Left ventricle myocardium inferior (tissue), 1 donor: ENCODE data around the gene TRAPPC1. TPM values are rescaled to one million over a fixed set of nuclear protein-coding genes. Genes with fewer than 3 reads are reported as not detected.

ENCODE experiments used
- DNase-seq: peaks from one replicate; pipeline ENCODE4 v3.0.0-alpha.2; 2020
- H3K27ac ChIP-seq: fragments of 200-600 bp; replicated peaks from 2 replicates; pipeline ENCODE4 v1.8.0; 2021
- H3K27me3 ChIP-seq: fragments of 200-600 bp; 2 replicates; pipeline ENCODE4 v1.8.0; 2021; ENCODE audit warnings: low read depth
- H3K36me3 ChIP-seq: fragments of 200-600 bp; 2 replicates; pipeline ENCODE4 v1.8.0; 2021
- H3K4me1 ChIP-seq: fragments of 200-600 bp; 2 replicates; pipeline ENCODE4 v1.8.0; 2021
- H3K4me3 ChIP-seq: fragments of 200-600 bp; 2 replicates; pipeline ENCODE4 v1.8.0; 2021; ENCODE audit warnings: mild to moderate bottlenecking, moderate library complexity
- H3K9me3 ChIP-seq: fragments of 200-600 bp; replicated peaks from 2 replicates; pipeline ENCODE4 v1.8.0; 2021
- CTCF ChIP-seq: fragments of 200-600 bp; IDR thresholded peaks from 2 replicates; pipeline ENCODE4 v1.8.0; 2021; ENCODE audit warnings: antibody characterized with exemption, mild to moderate bottlenecking, borderline replicate concordance
- intact Hi-C: fragments of 100-400 bp; cut with micrococcal nuclease; formaldehyde crosslinking; loops from one replicate; pipeline ENCODE4 v1.11.0; 2022
- total RNA-seq: library from RNA; stranded (reverse); fragmentation: NEBNext Ultra II Directional; extraction: Animal tissue kit (Norgen Biotek cat#: 25700); gene quantifications from one replicate; pipeline ENCODE4 v1.2.1, GENCODE V29; 2021
- donor health status: DM: no; HTN: yes; CAD: no; lungs with severe emphysema.

TRAPPC1 gene
- total RNA-seq, 1 donor from 2014 or later: 111 TPM

- H3K27ac ChIP-seq: no peak overlapping the region
- H3K4me3 ChIP-seq: no peak overlapping the region
- peaks cover 30% of the 10 kb centered on the region for H3K27me3 ChIP-seq
- TF ChIP-seq CTCF: no peak
- no peaks in the 10 kb centered on the region for H3K36me3 ChIP-seq
- H3K9me3 ChIP-seq: peaks cover 22% of the 10 kb centered on the region
- no peak for DNase-seq
- no peaks in the 10 kb centered on the region for H3K4me1 ChIP-seq
- intact Hi-C loops: no loop called here
Observed at GRCh38 chr17:7971651-7972050, 39.9 kb upstream of the TRAPPC1 start.

- H3K27me3 ChIP-seq: peaks cover 24% of the 10 kb centered on the region
- no peak for DNase-seq
- H3K36me3 ChIP-seq: no peaks in the 10 kb centered on the region
- no peak overlapping the region for H3K4me3 ChIP-seq
- H3K9me3 ChIP-seq: peaks cover 6% of the 10 kb centered on the region
- TF ChIP-seq CTCF: no peak
- H3K27ac ChIP-seq: no peak overlapping the region
- intact Hi-C loops: no loop called here
- H3K4me1 ChIP-seq: no peaks in the 10 kb centered on the region
Observed at GRCh38 chr17:7969433-7969832, 37.7 kb upstream of the TRAPPC1 start.

- Histone ChIP-seq H3K4me1 (no peaks in the 10 kb centered on the region), H3K36me3 (no peaks in the 10 kb centered on the region), H3K9me3 (no peaks in the 10 kb centered on the region), H3K27ac (no peak overlapping the region), H3K27me3 (peaks cover 24% of the 10 kb centered on the region), H3K4me3 (no peak overlapping the region)
- intact Hi-C loops: no loop called here
- no peak for TF ChIP-seq CTCF
- DNase-seq: no peak
Observed at GRCh38 chr17:7967751-7968150, 36.0 kb upstream of the TRAPPC1 start.

GRCh38 chr17:7961421-7961820 lies 29.7 kb upstream of the TRAPPC1 start:
- no peak for TF ChIP-seq CTCF
- no peak for DNase-seq
- intact Hi-C loops: no loop called here
- H3K4me1 ChIP-seq: peaks cover 5% of the 10 kb centered on the region
- H3K27ac ChIP-seq: no peak overlapping the region
- no peak overlapping the region for H3K4me3 ChIP-seq
- peaks cover 15% of the 10 kb centered on the region for H3K27me3 ChIP-seq
- no peaks in the 10 kb centered on the region for H3K36me3 ChIP-seq
- no peaks in the 10 kb centered on the region for H3K9me3 ChIP-seq

- intact Hi-C loops: no loop called here
- H3K27ac ChIP-seq: no peak overlapping the region
- no peak for TF ChIP-seq CTCF
Observed at GRCh38 chr17:7959503-7960253, 27.9 kb upstream of the TRAPPC1 start.

More at GRCh38 chr17:7959503-7960253, 27.9 kb upstream of the TRAPPC1 start:
- H3K36me3 ChIP-seq: no peaks in the 10 kb centered on the region
- peaks cover 19% of the 10 kb centered on the region for H3K4me1 ChIP-seq
- no peak overlapping the region for H3K4me3 ChIP-seq
- DNase-seq: no peak
- H3K27me3 ChIP-seq: peaks cover 15% of the 10 kb centered on the region
- H3K9me3 ChIP-seq: no peaks in the 10 kb centered on the region
